ENCODE results near the gene DHRS11.

GRCh38 chr17:36566081-36566480 is 25.6 kb upstream of the DHRS11 start:
- TF ChIP-seq CTCF (IDR thresholded peaks at IDR 0.05) (no peak), POLR2A (IDR thresholded peaks at IDR 0.05) (no peak)

Data from heart left ventricle (tissue), 13 donors.